Measurements from ENCODE around the gene TOMM70. TPM values are rescaled to one million over a fixed set of nuclear protein-coding genes. Genes with fewer than 3 reads are reported as not detected.

The TOMM70 gene
- total and polyA plus RNA-seq, 2 of the 8 experiments (the other 6 are each of a cell fraction or from before 2014, with no cell fraction given), result 10.9 to 52.1 TPM

GRCh38 chr3:100399341-100400071 is 1.4 kb downstream of the TOMM70 start (continued):
- no peak for TF ChIP-seq TAF1 (IDR thresholded peaks at IDR 0.05; ENCODE audit: low read depth, low read length)
- no peak for TF ChIP-seq MAX (IDR thresholded peaks at IDR 0.05)
- no peak for TF ChIP-seq SAP30 (IDR thresholded peaks at IDR 0.05; ENCODE audit: insufficient read depth, insufficient replicate concordance, low read length)
- no peak for TF ChIP-seq POU5F1 (IDR thresholded peaks at IDR 0.05; ENCODE audit: low read depth, low read length)
- TF ChIP-seq SP4 (IDR thresholded peaks at IDR 0.05; ENCODE audit: low read length), result no peak
- TF ChIP-seq BRCA1 (IDR thresholded peaks at IDR 0.05; ENCODE audit: low read depth, low read length), result no peak
- no peak for TF ChIP-seq ASH2L (IDR thresholded peaks at IDR 0.05; ENCODE audit: low read length)
- TF ChIP-seq MAFK (IDR thresholded peaks at IDR 0.05; ENCODE audit: low read depth, low read length), result no peak
- TF ChIP-seq, protein P1, sequence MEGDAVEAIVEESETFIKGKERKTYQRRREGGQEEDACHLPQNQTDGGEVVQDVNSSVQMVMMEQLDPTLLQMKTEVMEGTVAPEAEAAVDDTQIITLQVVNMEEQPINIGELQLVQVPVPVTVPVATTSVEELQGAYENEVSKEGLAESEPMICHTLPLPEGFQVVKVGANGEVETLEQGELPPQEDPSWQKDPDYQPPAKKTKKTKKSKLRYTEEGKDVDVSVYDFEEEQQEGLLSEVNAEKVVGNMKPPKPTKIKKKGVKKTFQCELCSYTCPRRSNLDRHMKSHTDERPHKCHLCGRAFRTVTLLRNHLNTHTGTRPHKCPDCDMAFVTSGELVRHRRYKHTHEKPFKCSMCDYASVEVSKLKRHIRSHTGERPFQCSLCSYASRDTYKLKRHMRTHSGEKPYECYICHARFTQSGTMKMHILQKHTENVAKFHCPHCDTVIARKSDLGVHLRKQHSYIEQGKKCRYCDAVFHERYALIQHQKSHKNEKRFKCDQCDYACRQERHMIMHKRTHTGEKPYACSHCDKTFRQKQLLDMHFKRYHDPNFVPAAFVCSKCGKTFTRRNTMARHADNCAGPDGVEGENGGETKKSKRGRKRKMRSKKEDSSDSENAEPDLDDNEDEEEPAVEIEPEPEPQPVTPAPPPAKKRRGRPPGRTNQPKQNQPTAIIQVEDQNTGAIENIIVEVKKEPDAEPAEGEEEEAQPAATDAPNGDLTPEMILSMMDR (IDR thresholded peaks at IDR 0.05; ENCODE audit: control extremely low read depth in 1 of 3, insufficient read depth in 1 of 3, low read depth in 1 of 3, low read length in 3 of 3), result no peak

Measured in H1 (cell line).